ENCODE measurements around the gene CLEC4G. TPM values are rescaled to one million over a fixed set of nuclear protein-coding genes. Genes with fewer than 3 reads are reported as not detected.

Gene CLEC4G
- total and polyA plus RNA-seq, 2 of the 8 experiments (the other 6 are each of a cell fraction or from before 2014, with no cell fraction given): 0.35 to 2.9 TPM

DNA sequence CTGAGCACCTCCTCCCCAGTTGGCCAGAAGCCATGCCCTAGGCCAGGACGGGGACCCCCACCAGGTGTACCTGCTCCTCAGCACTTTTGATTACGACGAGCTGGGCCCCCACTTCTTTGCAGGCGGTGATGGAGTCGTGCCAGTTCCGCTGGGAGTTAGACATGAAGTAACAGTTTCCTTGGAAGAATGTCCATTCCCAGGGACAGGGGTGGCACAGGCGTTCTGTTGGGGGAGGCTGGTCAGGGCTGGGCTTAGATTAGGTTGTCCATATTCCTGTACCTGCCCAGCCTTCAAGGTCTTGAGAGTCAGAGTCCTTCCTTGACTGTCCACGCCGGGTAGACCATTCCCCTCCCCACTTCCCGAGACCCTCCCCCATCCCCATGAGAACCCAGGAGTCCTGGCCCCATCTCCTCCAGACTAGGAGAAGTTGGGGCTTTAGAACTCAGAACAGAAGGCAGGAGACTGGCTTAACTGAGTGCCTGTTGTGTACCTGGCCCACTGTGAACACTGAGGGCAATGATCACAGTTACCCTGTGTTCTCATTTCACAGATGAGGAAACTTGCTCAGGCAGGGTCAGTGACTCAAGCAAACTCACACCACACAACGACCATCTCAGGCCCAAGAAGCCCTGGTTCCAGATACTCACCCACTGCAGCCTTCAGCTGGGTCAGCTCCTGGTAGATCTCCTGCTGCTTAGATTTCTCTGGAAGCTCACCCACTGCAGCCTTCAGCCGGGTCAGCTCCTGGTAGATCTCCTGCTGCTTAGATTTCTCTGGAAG, 13.2 kb upstream of the CLEC4G start (continued):
- TF ChIP-seq SIRT6 (IDR thresholded peaks at IDR 0.05; ENCODE audit: low read length) (no peak), TCF12 (IDR thresholded peaks at IDR 0.05; ENCODE audit: low read depth, low read length) (no peak)

All from H1 (cell line).